GM18502 (cell line): ENCODE results near the gene MTUS2.

Experiments used
- ATAC-seq: cut with Tn5 transposase; IDR thresholded peaks from one replicate; pipeline ENCODE4 v1.9.1; 2021; ENCODE audit warnings: mild to moderate bottlenecking; ENCODE audit not compliant: unreplicated experiment, poor library complexity

Gene MTUS2

GRCh38 chr13:28820099-28821051 is at the start of gene MTUS2:
MTUS2 (plus strand) TSS chr13:28820339.
- ATAC-seq = peak; percentile 42

GRCh38 chr13:28778308-28779215 is 41.6 kb upstream of the MTUS2 start:
- ATAC-seq = no peak

GRCh38 chr13:28792992-28793391 is 27.1 kb upstream of the MTUS2 start:
- no peak for ATAC-seq

GRCh38 chr13:28794396-28794795 is 25.7 kb upstream of the MTUS2 start:
- no peak for ATAC-seq

- no peak for ATAC-seq
Measured at GRCh38 chr13:28796938-28797257, 23.2 kb upstream of the MTUS2 start.

GRCh38 chr13:28805193-28805819 is 14.8 kb upstream of the MTUS2 start:
- no peak for ATAC-seq

- no peak for ATAC-seq
Measured at GRCh38 chr13:28817204-28817603, 2.9 kb upstream of the MTUS2 start.

- ATAC-seq = no peak
Measured at GRCh38 chr13:28819046-28819730, 951 bp upstream of the MTUS2 start.

- peak; percentile 72 for ATAC-seq
Measured at GRCh38 chr13:28819735-28820098, 422 bp upstream of the MTUS2 start.

- no peak for ATAC-seq
Measured at GRCh38 chr13:28822151-28822550, 2.0 kb downstream of the MTUS2 start.

- no peak for ATAC-seq
Measured at GRCh38 chr13:28822801-28823200, 2.7 kb downstream of the MTUS2 start.

- no peak for ATAC-seq
Measured at GRCh38 chr13:28825379-28825778, 5.2 kb downstream of the MTUS2 start.

GRCh38 chr13:28826368-28826767 is 6.2 kb downstream of the MTUS2 start:
- no peak for ATAC-seq

GRCh38 chr13:28830580-28830979 is 10.4 kb downstream of the MTUS2 start:
- no peak for ATAC-seq

- ATAC-seq = no peak
Measured at GRCh38 chr13:28831117-28831516, 11.0 kb downstream of the MTUS2 start.

GRCh38 chr13:28837111-28837510 is 17.0 kb downstream of the MTUS2 start:
- no peak for ATAC-seq

GRCh38 chr13:28843639-28844038 is 23.5 kb downstream of the MTUS2 start:
- ATAC-seq = no peak

- ATAC-seq = no peak
Measured at GRCh38 chr13:28849441-28849840, 29.3 kb downstream of the MTUS2 start.

GRCh38 chr13:28850226-28850625 is 30.1 kb downstream of the MTUS2 start:
- no peak for ATAC-seq

GRCh38 chr13:28851422-28851821 is 31.3 kb downstream of the MTUS2 start:
- ATAC-seq = no peak
